GM19328 (cell line): ENCODE measurements around the gene BCLAF1.

Experiments used
- ATAC-seq: cut with Tn5 transposase; IDR thresholded peaks from one replicate; pipeline ENCODE4 v1.9.1; 2021; ENCODE audit warnings: mild to moderate bottlenecking, moderate library complexity; ENCODE audit not compliant: unreplicated experiment

BCLAF1 gene

DNA sequence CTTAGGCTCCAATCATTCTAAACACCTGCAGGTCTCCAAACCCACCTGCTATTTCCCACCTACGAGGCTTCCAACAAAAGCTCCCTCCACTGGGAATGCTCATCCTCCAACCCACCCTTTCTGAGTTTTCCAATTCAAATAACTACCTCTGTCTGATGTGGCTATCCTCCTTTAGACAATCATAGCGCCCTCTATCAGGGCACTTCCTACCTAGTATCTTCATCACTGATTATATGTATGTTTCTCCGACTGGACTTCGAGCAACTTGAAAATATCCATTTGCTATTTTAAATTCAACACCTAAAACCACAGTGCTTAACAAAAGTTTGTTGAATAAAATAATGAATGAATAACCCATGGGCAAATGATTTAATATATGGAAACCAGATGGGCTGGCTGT, 80.9 kb downstream of the BCLAF1 start:
- ATAC-seq, result no peak
